Measurements from ENCODE around the gene VCL. TPM values are rescaled to one million over a fixed set of nuclear protein-coding genes. Genes with fewer than 3 reads are reported as not detected.
"Not testable (repeated sequence)": the region's sequence is repeated elsewhere in the genome, so short reads cannot be mapped to it uniquely, and the experiment has no call there.

The VCL gene
- total RNA-seq, 1 donor, result 513 TPM

GRCh38 chr10:74122060-74122459 is 124.1 kb downstream of the VCL start:
- DNase-seq (ENCODE audit: low read depth), result no peak

GRCh38 chr10:74123081-74123480 is 125.2 kb downstream of the VCL start:
- H3K4me3 ChIP-seq (ENCODE audit: low read depth, low read length), result no peak overlapping the region
- TF ChIP-seq CTCF (IDR thresholded peaks at IDR 0.05; ENCODE audit: insufficient read depth, low read depth, low read length), result no peak
- DNase-seq (ENCODE audit: low read depth), result no peak

More at GRCh38 chr10:74122060-74122459, 124.1 kb downstream of the VCL start:
- no peak overlapping the region for H3K4me3 ChIP-seq (ENCODE audit: low read depth, low read length)
- TF ChIP-seq CTCF (IDR thresholded peaks at IDR 0.05; ENCODE audit: insufficient read depth, low read depth, low read length), result no peak

GRCh38 chr10:74133923-74134820 is 136.3 kb downstream of the VCL start:
- DNase-seq (ENCODE audit: low read depth), result no peak
- TF ChIP-seq CTCF (IDR thresholded peaks at IDR 0.05; ENCODE audit: insufficient read depth, low read depth, low read length), result no peak
- H3K4me3 ChIP-seq (ENCODE audit: low read depth, low read length), result no peak overlapping the region

GRCh38 chr10:74135452-74135851 is 137.5 kb downstream of the VCL start:
- H3K4me3 ChIP-seq (ENCODE audit: low read depth, low read length), result no peak overlapping the region
- DNase-seq (ENCODE audit: low read depth), result no peak
- no peak for TF ChIP-seq CTCF (IDR thresholded peaks at IDR 0.05; ENCODE audit: insufficient read depth, low read depth, low read length)

GRCh38 chr10:74137992-74138391 is 140.1 kb downstream of the VCL start:
- no peak overlapping the region for H3K4me3 ChIP-seq (ENCODE audit: low read depth, low read length)
- TF ChIP-seq CTCF (IDR thresholded peaks at IDR 0.05; ENCODE audit: insufficient read depth, low read depth, low read length), result no peak
- no peak for DNase-seq (ENCODE audit: low read depth)

- not testable (repeated sequence) for H3K4me3 ChIP-seq (ENCODE audit: low read depth, low read length); DNase-seq (ENCODE audit: low read depth)
These were observed 140.7 kb downstream of the VCL start for GRCh38 chr10:74138596-74138995.

- no peak for DNase-seq (ENCODE audit: low read depth)
- TF ChIP-seq CTCF (IDR thresholded peaks at IDR 0.05; ENCODE audit: insufficient read depth, low read depth, low read length), result no peak
- no peak overlapping the region for H3K4me3 ChIP-seq (ENCODE audit: low read depth, low read length)
These were observed 142.1 kb downstream of the VCL start for GRCh38 chr10:74139981-74140380.
